ENCODE measurements around the gene ZW10. TPM values are rescaled to one million over a fixed set of nuclear protein-coding genes. Genes with fewer than 3 reads are reported as not detected.

The ZW10 gene
- total and polyA plus RNA-seq, 4 donors = 11.4 to 21.0 (median 16.9) TPM

GRCh38 chr11:113690619-113691569 is 82.6 kb downstream of the ZW10 start:
- H3K36me3 ChIP-seq (ENCODE audit: control insufficient read depth, insufficient read depth, low read length) = peaks cover 19% of the 10 kb centered on the region
- peaks cover 5% of the 10 kb centered on the region for H3K4me1 ChIP-seq (ENCODE audit: control insufficient read depth, insufficient read depth, low read length)
- H3K9me3 ChIP-seq (ENCODE audit: control insufficient read depth, insufficient read depth, low read length) = no peaks in the 10 kb centered on the region
- H3K27me3 ChIP-seq (ENCODE audit: control insufficient read depth, insufficient read depth, low read length) = no peaks in the 10 kb centered on the region
- H3K4me3 ChIP-seq (ENCODE audit: low read depth, low read length) = no peak overlapping the region
- DNase-seq (ENCODE audit: low read depth in 4 of 6, low spot score in 6 of 6) = no peak
- 83% methylated on average over 10 of the region's 15 CpGs for WGBS (ENCODE audit: insufficient coverage)
- H3K27ac ChIP-seq (ENCODE audit: low read depth, low read length) = no peak overlapping the region

- H3K36me3 ChIP-seq (ENCODE audit: control insufficient read depth, insufficient read depth, low read length) = peaks cover 19% of the 10 kb centered on the region
- no peak overlapping the region for H3K27ac ChIP-seq (ENCODE audit: low read depth, low read length)
- H3K4me3 ChIP-seq (ENCODE audit: low read depth, low read length) = no peak overlapping the region
- peaks cover 5% of the 10 kb centered on the region for H3K4me1 ChIP-seq (ENCODE audit: control insufficient read depth, insufficient read depth, low read length)
- WGBS (ENCODE audit: insufficient coverage) = 93% methylated on average over 15 of the region's 19 CpGs
- H3K27me3 ChIP-seq (ENCODE audit: control insufficient read depth, insufficient read depth, low read length) = no peaks in the 10 kb centered on the region
- DNase-seq (ENCODE audit: low read depth in 4 of 6, low spot score in 6 of 6) = no peak
- H3K9me3 ChIP-seq (ENCODE audit: control insufficient read depth, insufficient read depth, low read length) = no peaks in the 10 kb centered on the region
Observed at GRCh38 chr11:113689768-113690618, 83.5 kb downstream of the ZW10 start.

GRCh38 chr11:113685654-113686359 is 87.7 kb downstream of the ZW10 start:
- H3K4me1 ChIP-seq (ENCODE audit: control insufficient read depth, insufficient read depth, low read length) = peaks cover 16% of the 10 kb centered on the region
- H3K27ac ChIP-seq (ENCODE audit: low read depth, low read length) = no peak overlapping the region
- no peak overlapping the region for H3K4me3 ChIP-seq (ENCODE audit: low read depth, low read length)
- H3K27me3 ChIP-seq (ENCODE audit: control insufficient read depth, insufficient read depth, low read length) = no peaks in the 10 kb centered on the region
- no peak for DNase-seq (ENCODE audit: low read depth in 4 of 6, low spot score in 6 of 6)
- no peaks in the 10 kb centered on the region for H3K9me3 ChIP-seq (ENCODE audit: control insufficient read depth, insufficient read depth, low read length)
- no CpG with 5 or more reads among the region's 2 CpGs for WGBS (ENCODE audit: insufficient coverage)
- H3K36me3 ChIP-seq (ENCODE audit: control insufficient read depth, insufficient read depth, low read length) = peaks cover 9% of the 10 kb centered on the region

DNA sequence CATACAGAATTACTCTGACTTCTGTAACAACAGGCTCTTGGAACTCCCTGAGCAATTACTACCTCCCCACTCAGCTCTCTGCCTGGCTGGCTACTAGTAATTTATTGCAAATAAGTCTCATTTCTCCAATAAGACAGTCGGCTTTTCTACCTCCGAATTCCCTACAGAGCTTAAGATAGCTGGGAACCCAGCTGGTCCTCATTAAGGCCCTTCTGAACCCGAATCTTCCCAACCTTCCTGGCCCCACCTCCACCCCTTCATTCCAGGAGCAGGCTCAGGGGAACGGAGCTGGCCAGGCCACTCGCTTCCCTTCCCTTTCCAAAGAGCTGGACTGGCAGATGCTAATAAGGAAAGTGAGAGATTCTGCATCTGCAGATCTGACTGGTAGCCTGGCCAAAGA is 89.0 kb downstream of the ZW10 start:
- no peaks in the 10 kb centered on the region for H3K27me3 ChIP-seq (ENCODE audit: control insufficient read depth, insufficient read depth, low read length)
- no peak overlapping the region for H3K4me3 ChIP-seq (ENCODE audit: low read depth, low read length)
- H3K4me1 ChIP-seq (ENCODE audit: control insufficient read depth, insufficient read depth, low read length) = peaks cover 13% of the 10 kb centered on the region
- no peaks in the 10 kb centered on the region for H3K9me3 ChIP-seq (ENCODE audit: control insufficient read depth, insufficient read depth, low read length)
- peaks cover 3% of the 10 kb centered on the region for H3K36me3 ChIP-seq (ENCODE audit: control insufficient read depth, insufficient read depth, low read length)
- peak in 1 of 6 donors; percentile 57 for DNase-seq (ENCODE audit: low read depth in 4 of 6, low spot score in 6 of 6)
- no peak overlapping the region for H3K27ac ChIP-seq (ENCODE audit: low read depth, low read length)
- 33% methylated on average over 3 of the region's 5 CpGs for WGBS (ENCODE audit: insufficient coverage)

- Histone ChIP-seq H3K4me1 (ENCODE audit: control insufficient read depth, insufficient read depth, low read length) (peaks cover 13% of the 10 kb centered on the region), H3K4me3 (ENCODE audit: low read depth, low read length) (no peak overlapping the region), H3K27ac (ENCODE audit: low read depth, low read length) (no peak overlapping the region), H3K36me3 (ENCODE audit: control insufficient read depth, insufficient read depth, low read length) (peaks cover 3% of the 10 kb centered on the region), H3K9me3 (ENCODE audit: control insufficient read depth, insufficient read depth, low read length) (no peaks in the 10 kb centered on the region), H3K27me3 (ENCODE audit: control insufficient read depth, insufficient read depth, low read length) (no peaks in the 10 kb centered on the region)
- no peak for DNase-seq (ENCODE audit: low read depth in 4 of 6, low spot score in 6 of 6)
- WGBS (ENCODE audit: insufficient coverage) = 100% methylated on average over 4 of the region's 6 CpGs
Observed at GRCh38 chr11:113683481-113684046, 89.9 kb downstream of the ZW10 start.

Small RNA genes lying within 50 kb of the gene (small RNA-seq; reads per million reads assigned to genes)
- gene LRRC37A13P (ENCODE audit: low replicate concordance) = not detected
- gene RPS29P19 (ENCODE audit: low replicate concordance) = not detected

Other genes with a start within 250 kb of the ZW10 start
- gene TMPRSS5, start 67.4 kb downstream of the ZW10 start, total RNA-seq = 10 to 100 TPM in 1 of 2 donors, 1 to 10 TPM in 1; 9.5 to 18.8 TPM
- 10 to 100 TPM; 11.0 to 22.7 TPM for gene TMPRSS5, start 67.4 kb downstream of the ZW10 start, polyA plus RNA-seq (ENCODE audit: insufficient read length in 2 of 2)
- gene CLDN25, start 6.1 kb upstream of the ZW10 start, total RNA-seq = not detected
- not detected for gene CLDN25, start 6.1 kb upstream of the ZW10 start, polyA plus RNA-seq (ENCODE audit: insufficient read length in 2 of 2)
- 10 to 100 TPM; 27.6 to 38.1 TPM for gene USP28, start 101.9 kb upstream of the ZW10 start, total RNA-seq
- gene USP28, start 101.9 kb upstream of the ZW10 start, polyA plus RNA-seq (ENCODE audit: insufficient read length in 2 of 2) = 10 to 100 TPM; 21.9 to 29.8 TPM
- gene HTR3B, start 131.1 kb upstream of the ZW10 start, total RNA-seq = under 1 TPM in 1 of 2 donors, not detected in 1; 0.79 TPM
- gene HTR3B, start 131.1 kb upstream of the ZW10 start, polyA plus RNA-seq (ENCODE audit: insufficient read length in 2 of 2) = under 1 TPM; 0.13 to 0.86 TPM
- 10 to 100 TPM in 1 of 2 donors, under 1 TPM in 1; 0.28 to 23.0 TPM for gene HTR3A, start 201.4 kb upstream of the ZW10 start, total RNA-seq
- under 1 TPM; 0.38 to 0.59 TPM for gene HTR3A, start 201.4 kb upstream of the ZW10 start, polyA plus RNA-seq (ENCODE audit: insufficient read length in 2 of 2)

Data from spinal cord (tissue), 10 donors.